HUDEP-2 (cell line): ENCODE data around the gene TMEM117.

Experiments used
- DNase-seq, 76 experiments: peaks; one replicate each; lab custom pipeline; 2025; ENCODE audit not compliant: unreplicated experiment in 76 of 76; lab: John Stamatoyannopoulos, UW

The TMEM117 gene

GRCh38 chr12:44076871-44077270 is 241.0 kb downstream of the TMEM117 start:
- DNase-seq: no peak

GRCh38 chr12:44077294-44077693 is 241.4 kb downstream of the TMEM117 start:
- no peak for DNase-seq

GRCh38 chr12:44078273-44078672 is 242.4 kb downstream of the TMEM117 start:
- DNase-seq: no peak

GRCh38 chr12:44088647-44089046 is 252.8 kb downstream of the TMEM117 start:
- no peak for DNase-seq

- DNase-seq: no peak
These were observed 256.2 kb downstream of the TMEM117 start for GRCh38 chr12:44091948-44092606.

- DNase-seq: no peak
These were observed 262.9 kb downstream of the TMEM117 start for GRCh38 chr12:44098786-44099185.

- no peak for DNase-seq
These were observed 263.6 kb downstream of the TMEM117 start for GRCh38 chr12:44099486-44099885.

GRCh38 chr12:44100264-44100663 is 264.4 kb downstream of the TMEM117 start:
- no peak for DNase-seq

- no peak for DNase-seq
These were observed 265.6 kb downstream of the TMEM117 start for GRCh38 chr12:44101475-44101874.

- DNase-seq: no peak
These were observed 279.0 kb downstream of the TMEM117 start for GRCh38 chr12:44114906-44115305.

- DNase-seq: no peak
These were observed 281.5 kb downstream of the TMEM117 start for GRCh38 chr12:44117337-44117736.

- no peak for DNase-seq
These were observed 283.1 kb downstream of the TMEM117 start for GRCh38 chr12:44118946-44119345.

GRCh38 chr12:44126806-44127205 is 290.9 kb downstream of the TMEM117 start:
- DNase-seq: no peak

- no peak for DNase-seq
These were observed 292.3 kb downstream of the TMEM117 start for GRCh38 chr12:44127966-44128710.

GRCh38 chr12:44143175-44143574 is 307.3 kb downstream of the TMEM117 start:
- DNase-seq: no peak

- DNase-seq: no peak
These were observed 313.1 kb downstream of the TMEM117 start for GRCh38 chr12:44148936-44149335.

- no peak for DNase-seq
These were observed 318.2 kb downstream of the TMEM117 start for GRCh38 chr12:44154128-44154527.

GRCh38 chr12:44155358-44155757 is 319.5 kb downstream of the TMEM117 start:
- no peak for DNase-seq

- DNase-seq: no peak
These were observed 321.5 kb downstream of the TMEM117 start for GRCh38 chr12:44157359-44157758.

GRCh38 chr12:44158746-44159145 is 322.9 kb downstream of the TMEM117 start:
- no peak for DNase-seq

- DNase-seq: no peak
These were observed 323.3 kb downstream of the TMEM117 start for GRCh38 chr12:44159216-44159615.

GRCh38 chr12:44159862-44160261 is 324.0 kb downstream of the TMEM117 start:
- DNase-seq: no peak
